HG03280 (cell line): Measurements from ENCODE around the gene GLRX.
"Not testable (repeated sequence)": the region's sequence is repeated elsewhere in the genome, so short reads cannot be mapped to it uniquely, and the experiment has no call there.

Source experiments
- ATAC-seq: cut with Tn5 transposase; IDR thresholded peaks from one replicate; pipeline ENCODE4 v1.9.1; 2021; ENCODE audit warnings: mild to moderate bottlenecking, moderate library complexity; ENCODE audit not compliant: unreplicated experiment

The GLRX gene

GRCh38 chr5:95830226-95830625 lies 7.7 kb upstream of the GLRX start:
- ATAC-seq = no peak

- ATAC-seq = no peak
These were observed 5.3 kb upstream of the GLRX start for GRCh38 chr5:95827892-95828246.

- ATAC-seq = no peak
These were observed 4.7 kb upstream of the GLRX start for GRCh38 chr5:95826949-95827891.

GRCh38 chr5:95825495-95825894 lies 3.0 kb upstream of the GLRX start:
- ATAC-seq = no peak

GRCh38 chr5:95824747-95825146 lies 2.2 kb upstream of the GLRX start:
- ATAC-seq = no peak

- ATAC-seq = peak; percentile 44
These were observed 1.4 kb upstream of the GLRX start for GRCh38 chr5:95823738-95824609.

- ATAC-seq = no peak
These were observed 752 bp upstream of the GLRX start for GRCh38 chr5:95823218-95823737.

- ATAC-seq = peak; percentile 27
These were observed 434 bp downstream of the GLRX start for GRCh38 chr5:95822043-95822541.

- no peak for ATAC-seq
These were observed 1.2 kb downstream of the GLRX start for GRCh38 chr5:95821110-95822021.

GRCh38 chr5:95818181-95819147 lies 4.1 kb downstream of the GLRX start:
- ATAC-seq = no peak

- ATAC-seq = no peak
These were observed 5.1 kb downstream of the GLRX start for GRCh38 chr5:95817430-95817829.

GRCh38 chr5:95816776-95817175 lies 5.8 kb downstream of the GLRX start:
- no peak for ATAC-seq

GRCh38 chr5:95816341-95816740 lies 6.2 kb downstream of the GLRX start:
- no peak for ATAC-seq

GRCh38 chr5:95815155-95815729 lies 7.3 kb downstream of the GLRX start:
- no peak for ATAC-seq

- ATAC-seq = not testable (repeated sequence)
These were observed 9.5 kb downstream of the GLRX start for GRCh38 chr5:95813035-95813434.

GRCh38 chr5:95812074-95812471 lies 10.5 kb downstream of the GLRX start:
- no peak for ATAC-seq

- ATAC-seq = not testable (repeated sequence)
These were observed 11.0 kb downstream of the GLRX start for GRCh38 chr5:95811461-95812073.

GRCh38 chr5:95811126-95811423 lies 11.5 kb downstream of the GLRX start:
- not testable (repeated sequence) for ATAC-seq
